Activated naive CD8-positive, alpha-beta T cell (primary cell): ENCODE measurements around the gene ABITRAM.
"Not testable (repeated sequence)": the region's sequence is repeated elsewhere in the genome, so short reads cannot be mapped to it uniquely, and the experiment has no call there.

Source experiments
- H3K27ac Mint-ChIP-seq: one replicate; pipeline ENCODE4 v1.8.0; 2021; ENCODE audit warnings: mixed read lengths
- H3K27me3 Mint-ChIP-seq: one replicate; pipeline ENCODE4 v1.8.0; 2021; ENCODE audit warnings: mixed read lengths
- H3K36me3 Mint-ChIP-seq: one replicate; pipeline ENCODE4 v1.8.0; 2021; ENCODE audit warnings: mixed read lengths
- H3K4me1 Mint-ChIP-seq: one replicate; pipeline ENCODE4 v1.8.0; 2021; ENCODE audit warnings: low read depth, mixed read lengths
- H3K4me3 Mint-ChIP-seq: one replicate; pipeline ENCODE4 v1.8.0; 2021; ENCODE audit warnings: mild to moderate bottlenecking, mixed read lengths
- H3K9me3 Mint-ChIP-seq: one replicate; pipeline ENCODE4 v1.8.0; 2021; ENCODE audit warnings: low read depth, mixed read lengths

ABITRAM gene

DNA sequence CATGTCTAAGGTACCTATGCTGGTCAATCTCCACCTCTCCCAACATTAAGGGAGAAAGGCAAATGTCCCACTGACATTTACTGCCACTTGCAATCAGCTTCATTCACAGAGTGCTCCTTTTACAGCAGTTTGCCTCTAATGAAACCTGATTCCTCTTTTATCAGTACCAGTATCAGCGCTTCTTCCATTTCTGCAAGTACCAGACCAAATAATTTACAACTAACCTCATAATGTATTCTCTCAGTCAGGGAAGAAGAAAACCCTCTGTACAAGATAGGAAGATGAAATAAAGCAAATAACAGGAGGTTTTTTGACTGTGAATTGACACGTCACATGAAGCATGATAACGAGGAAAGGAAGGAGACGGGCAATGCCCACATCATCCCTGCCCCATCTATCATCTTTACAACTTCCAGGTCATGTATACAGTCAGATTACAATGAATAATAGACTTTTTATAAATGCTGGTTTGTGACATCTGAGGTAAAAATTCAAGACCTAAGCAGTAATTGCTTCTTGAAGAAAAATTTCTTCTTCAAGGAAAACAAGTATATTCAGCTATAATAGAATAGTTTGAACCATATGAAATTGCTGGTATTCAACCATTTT, 21.9 kb downstream of the ABITRAM start:
- no peak overlapping the region for H3K4me3 Mint-ChIP-seq
- no peaks in the 10 kb centered on the region for H3K4me1 Mint-ChIP-seq
- no peak overlapping the region for H3K27ac Mint-ChIP-seq
- peaks cover 2% of the 10 kb centered on the region for H3K27me3 Mint-ChIP-seq
- H3K36me3 Mint-ChIP-seq = peaks cover 2% of the 10 kb centered on the region
- H3K9me3 Mint-ChIP-seq = no peaks in the 10 kb centered on the region

GRCh38 chr9:108956631-108957026, 22.4 kb downstream of the ABITRAM start:
- Mint-ChIP-seq H3K36me3 (peaks cover 2% of the 10 kb centered on the region), H3K27me3 (peaks cover 2% of the 10 kb centered on the region), H3K9me3 (no peaks in the 10 kb centered on the region), H3K4me3 (no peak overlapping the region), H3K4me1 (no peaks in the 10 kb centered on the region), H3K27ac (no peak overlapping the region)

DNA sequence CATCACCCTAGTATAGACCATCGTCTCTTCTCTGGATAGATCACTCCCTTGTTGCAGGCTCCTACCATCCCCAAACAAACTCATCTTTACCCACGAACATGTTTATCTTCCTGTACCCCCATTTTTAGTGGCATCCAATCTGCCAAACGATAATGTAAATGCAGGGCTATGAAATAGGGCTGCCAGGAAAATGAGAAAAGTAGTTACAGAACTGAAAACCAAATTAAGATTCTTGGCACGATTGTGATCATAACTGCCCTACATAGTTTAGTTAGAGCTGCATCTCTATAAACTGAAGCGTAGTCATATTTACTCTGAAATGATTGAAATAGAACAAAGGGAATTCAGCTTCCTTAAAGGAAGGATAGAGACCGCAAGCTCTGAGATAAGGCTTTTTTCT, 26.1 kb downstream of the ABITRAM start:
- Mint-ChIP-seq H3K4me1 (no peaks in the 10 kb centered on the region), H3K9me3 (no peaks in the 10 kb centered on the region), H3K4me3 (no peak overlapping the region), H3K27ac (no peak overlapping the region), H3K36me3 (no peaks in the 10 kb centered on the region), H3K27me3 (peaks cover 2% of the 10 kb centered on the region)

GRCh38 chr9:108961151-108961550, 27.0 kb downstream of the ABITRAM start:
- H3K9me3 Mint-ChIP-seq = no peaks in the 10 kb centered on the region
- no peak overlapping the region for H3K4me3 Mint-ChIP-seq
- no peak overlapping the region for H3K27ac Mint-ChIP-seq
- no peaks in the 10 kb centered on the region for H3K36me3 Mint-ChIP-seq
- peaks cover 2% of the 10 kb centered on the region for H3K27me3 Mint-ChIP-seq
- no peaks in the 10 kb centered on the region for H3K4me1 Mint-ChIP-seq

DNA sequence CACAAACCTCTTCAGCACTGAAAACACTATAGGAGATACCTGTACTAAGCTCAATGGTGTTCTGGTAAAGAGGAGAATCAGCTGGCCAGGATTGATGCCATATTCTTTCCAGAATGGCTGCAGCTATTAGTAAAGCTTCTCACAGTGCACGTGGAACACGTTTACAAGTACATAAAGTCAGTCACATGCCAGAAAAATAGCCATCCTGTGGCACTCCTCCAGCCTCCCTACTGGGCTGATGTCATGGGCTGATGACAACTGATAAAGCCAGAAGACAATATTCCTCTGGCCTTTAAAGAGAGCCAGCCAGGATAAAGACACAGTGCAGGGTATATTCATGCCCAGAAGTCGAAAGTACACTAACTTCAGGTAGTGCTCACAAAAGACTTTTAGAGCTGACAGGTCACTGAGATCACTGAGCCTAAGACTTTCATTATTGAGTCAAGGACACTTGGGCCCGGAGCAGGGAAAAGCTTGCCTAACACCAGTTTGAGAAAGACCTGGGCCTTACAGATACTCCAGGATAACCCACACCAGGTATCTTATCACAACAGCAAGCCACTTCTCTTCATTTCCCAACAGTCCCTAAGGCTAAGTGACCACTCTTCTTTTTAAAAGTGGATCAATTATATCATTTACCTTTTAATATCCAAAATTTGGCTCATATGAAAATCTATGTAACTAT, 29.4 kb downstream of the ABITRAM start:
- Mint-ChIP-seq H3K27ac (no peak overlapping the region), H3K9me3 (no peaks in the 10 kb centered on the region), H3K4me3 (no peak overlapping the region), H3K36me3 (no peaks in the 10 kb centered on the region), H3K4me1 (no peaks in the 10 kb centered on the region), H3K27me3 (no peaks in the 10 kb centered on the region)

- peaks cover 13% of the 10 kb centered on the region for H3K36me3 Mint-ChIP-seq
- no peak overlapping the region for H3K27ac Mint-ChIP-seq
- no peaks in the 10 kb centered on the region for H3K9me3 Mint-ChIP-seq
- no peak overlapping the region for H3K4me3 Mint-ChIP-seq
- no peaks in the 10 kb centered on the region for H3K4me1 Mint-ChIP-seq
- H3K27me3 Mint-ChIP-seq = no peaks in the 10 kb centered on the region
These were observed 33.7 kb downstream of the ABITRAM start for GRCh38 chr9:108967916-108968315.

GRCh38 chr9:108971392-108971791, 37.2 kb downstream of the ABITRAM start:
- H3K36me3 Mint-ChIP-seq = peaks cover 13% of the 10 kb centered on the region
- not testable (repeated sequence) for H3K4me1 Mint-ChIP-seq, H3K27ac Mint-ChIP-seq, H3K4me3 Mint-ChIP-seq, H3K27me3 Mint-ChIP-seq, H3K9me3 Mint-ChIP-seq

GRCh38 chr9:108972186-108972585, 38.0 kb downstream of the ABITRAM start:
- Mint-ChIP-seq H3K9me3 (no peaks in the 10 kb centered on the region), H3K27ac (no peak overlapping the region), H3K36me3 (peaks cover 13% of the 10 kb centered on the region), H3K4me3 (no peak overlapping the region), H3K27me3 (no peaks in the 10 kb centered on the region), H3K4me1 (no peaks in the 10 kb centered on the region)

DNA sequence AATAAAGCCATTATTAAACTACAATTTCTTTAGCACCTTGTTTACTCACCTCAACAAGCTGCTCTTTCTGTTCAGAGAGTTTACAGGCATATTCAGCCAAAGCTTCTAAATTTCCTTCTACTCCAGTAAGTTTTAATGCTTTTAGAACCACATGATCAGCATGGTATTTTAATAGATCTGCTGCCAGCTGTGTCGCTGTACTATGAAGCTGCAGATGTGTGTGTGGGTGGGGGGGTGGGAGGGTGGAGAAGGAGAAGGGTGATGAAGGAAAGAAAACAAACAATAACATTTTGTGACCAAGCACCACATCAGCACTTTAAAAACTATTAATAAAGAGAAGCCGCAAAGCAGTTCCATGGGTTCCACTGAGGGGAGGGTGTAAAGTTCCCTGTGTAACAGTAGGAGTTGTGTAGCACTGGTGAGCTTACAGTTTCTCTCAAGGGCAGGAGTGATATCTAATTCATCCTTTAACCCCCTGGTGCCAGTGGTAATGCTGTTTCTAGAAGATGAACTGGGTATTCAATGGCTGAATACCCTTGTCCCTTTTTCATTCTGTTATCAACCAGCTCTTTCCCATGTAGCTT, 38.5 kb downstream of the ABITRAM start:
- H3K4me3 Mint-ChIP-seq = no peak overlapping the region
- no peaks in the 10 kb centered on the region for H3K9me3 Mint-ChIP-seq
- no peaks in the 10 kb centered on the region for H3K4me1 Mint-ChIP-seq
- H3K27me3 Mint-ChIP-seq = no peaks in the 10 kb centered on the region
- H3K27ac Mint-ChIP-seq = no peak overlapping the region
- H3K36me3 Mint-ChIP-seq = peaks cover 16% of the 10 kb centered on the region

GRCh38 chr9:108973895-108974294, 39.7 kb downstream of the ABITRAM start:
- Mint-ChIP-seq H3K4me3 (no peak overlapping the region), H3K27me3 (no peaks in the 10 kb centered on the region), H3K27ac (no peak overlapping the region), H3K36me3 (peaks cover 16% of the 10 kb centered on the region), H3K9me3 (no peaks in the 10 kb centered on the region), H3K4me1 (no peaks in the 10 kb centered on the region)

- no peaks in the 10 kb centered on the region for H3K4me1 Mint-ChIP-seq
- peaks cover 5% of the 10 kb centered on the region for H3K36me3 Mint-ChIP-seq
- no peak overlapping the region for H3K4me3 Mint-ChIP-seq
- no peak overlapping the region for H3K27ac Mint-ChIP-seq
- no peaks in the 10 kb centered on the region for H3K9me3 Mint-ChIP-seq
- no peaks in the 10 kb centered on the region for H3K27me3 Mint-ChIP-seq
These were observed 44.0 kb downstream of the ABITRAM start for GRCh38 chr9:108978205-108978604.

- peaks cover 7% of the 10 kb centered on the region for H3K36me3 Mint-ChIP-seq
- no peaks in the 10 kb centered on the region for H3K9me3 Mint-ChIP-seq
- H3K4me3 Mint-ChIP-seq = no peak overlapping the region
- no peak overlapping the region for H3K27ac Mint-ChIP-seq
- H3K27me3 Mint-ChIP-seq = no peaks in the 10 kb centered on the region
- H3K4me1 Mint-ChIP-seq = no peaks in the 10 kb centered on the region
These were observed 46.7 kb downstream of the ABITRAM start for GRCh38 chr9:108980893-108981292.

DNA sequence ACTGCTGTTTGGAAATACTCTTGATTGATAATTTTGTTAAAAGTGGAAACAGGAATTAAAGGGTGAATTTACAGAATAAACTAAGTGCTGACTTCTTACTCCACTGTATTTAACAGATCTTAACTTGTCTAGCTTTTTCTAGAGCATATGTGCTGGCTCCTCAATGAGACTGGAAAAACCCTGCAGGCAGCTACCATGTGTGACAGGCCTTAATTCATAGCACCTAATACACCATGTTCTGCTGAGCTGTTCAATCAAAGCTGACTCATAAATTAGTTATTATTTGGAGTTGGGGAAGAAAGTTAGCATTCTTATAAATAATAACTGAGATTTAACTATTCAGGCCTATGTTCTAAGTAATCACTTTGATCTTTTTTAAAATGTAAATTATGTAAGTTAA, 49.7 kb downstream of the ABITRAM start:
- Mint-ChIP-seq H3K36me3 (peaks cover 8% of the 10 kb centered on the region), H3K27ac (no peak overlapping the region), H3K27me3 (no peaks in the 10 kb centered on the region), H3K4me3 (no peak overlapping the region), H3K4me1 (no peaks in the 10 kb centered on the region), H3K9me3 (no peaks in the 10 kb centered on the region)
